Measurements from ENCODE around the gene INTS15.

- TF ChIP-seq CTCF (IDR thresholded peaks at IDR 0.05) (no peak), REST (IDR thresholded peaks at IDR 0.05; ENCODE audit: insufficient read depth in 1 of 2, low read depth in 2 of 2, low read length in 1 of 2) (no peak), TCF7L2 (IDR thresholded peaks at IDR 0.05; ENCODE audit: low read depth, low read length) (no peak)
These were observed 857 bp downstream of the INTS15 start for GRCh38 chr7:6590645-6591110.
